ENCODE data around the gene ECT2L.

The ECT2L gene

DNA sequence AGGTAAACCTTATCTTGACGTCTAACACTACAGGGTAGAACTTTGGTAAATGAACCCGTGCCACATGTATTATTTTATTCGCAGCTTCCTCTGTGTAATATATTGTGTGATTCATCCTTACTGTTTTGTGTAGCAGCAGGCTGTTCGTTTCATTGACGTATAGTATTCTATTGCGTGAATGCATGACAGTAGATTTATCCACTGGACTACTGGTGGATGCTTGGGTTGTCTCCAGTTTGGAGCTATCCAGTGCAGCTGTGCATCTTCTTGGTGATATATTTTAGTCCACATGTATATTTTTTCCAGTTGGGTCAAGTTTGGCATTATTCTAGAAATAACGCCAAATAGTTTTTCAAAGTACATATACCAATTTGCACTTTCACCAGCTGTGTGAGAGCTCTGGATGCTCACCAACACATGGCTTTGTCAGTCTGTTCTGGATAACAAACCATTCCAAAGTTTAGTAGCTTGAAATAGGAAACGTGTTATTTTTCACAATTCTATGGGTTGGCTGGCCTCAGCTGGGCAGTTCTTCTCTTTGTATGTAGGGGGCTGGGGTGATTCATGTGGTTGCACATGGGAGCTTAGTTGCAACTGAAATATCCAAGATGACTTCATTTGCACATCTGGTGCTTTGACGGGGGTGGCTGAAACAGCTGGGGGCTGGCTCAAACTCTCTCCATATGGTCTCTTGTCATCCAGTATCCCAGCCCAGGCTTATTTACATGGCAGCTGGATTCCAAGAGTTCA, 9.3 kb downstream of the ECT2L start:
- no peak for TF ChIP-seq POLR2AphosphoS5 (IDR thresholded peaks at IDR 0.05; ENCODE audit: low read depth)
- TF ChIP-seq, protein P1, sequence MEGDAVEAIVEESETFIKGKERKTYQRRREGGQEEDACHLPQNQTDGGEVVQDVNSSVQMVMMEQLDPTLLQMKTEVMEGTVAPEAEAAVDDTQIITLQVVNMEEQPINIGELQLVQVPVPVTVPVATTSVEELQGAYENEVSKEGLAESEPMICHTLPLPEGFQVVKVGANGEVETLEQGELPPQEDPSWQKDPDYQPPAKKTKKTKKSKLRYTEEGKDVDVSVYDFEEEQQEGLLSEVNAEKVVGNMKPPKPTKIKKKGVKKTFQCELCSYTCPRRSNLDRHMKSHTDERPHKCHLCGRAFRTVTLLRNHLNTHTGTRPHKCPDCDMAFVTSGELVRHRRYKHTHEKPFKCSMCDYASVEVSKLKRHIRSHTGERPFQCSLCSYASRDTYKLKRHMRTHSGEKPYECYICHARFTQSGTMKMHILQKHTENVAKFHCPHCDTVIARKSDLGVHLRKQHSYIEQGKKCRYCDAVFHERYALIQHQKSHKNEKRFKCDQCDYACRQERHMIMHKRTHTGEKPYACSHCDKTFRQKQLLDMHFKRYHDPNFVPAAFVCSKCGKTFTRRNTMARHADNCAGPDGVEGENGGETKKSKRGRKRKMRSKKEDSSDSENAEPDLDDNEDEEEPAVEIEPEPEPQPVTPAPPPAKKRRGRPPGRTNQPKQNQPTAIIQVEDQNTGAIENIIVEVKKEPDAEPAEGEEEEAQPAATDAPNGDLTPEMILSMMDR (IDR thresholded peaks at IDR 0.05; ENCODE audit: insufficient read depth, low read length) = no peak
- TF ChIP-seq GABPA (IDR thresholded peaks at IDR 0.05; ENCODE audit: low read depth) = no peak
- no peak for TF ChIP-seq SPI1 (IDR thresholded peaks at IDR 0.05; ENCODE audit: borderline replicate concordance, low read depth)
- TF ChIP-seq, protein P2, sequence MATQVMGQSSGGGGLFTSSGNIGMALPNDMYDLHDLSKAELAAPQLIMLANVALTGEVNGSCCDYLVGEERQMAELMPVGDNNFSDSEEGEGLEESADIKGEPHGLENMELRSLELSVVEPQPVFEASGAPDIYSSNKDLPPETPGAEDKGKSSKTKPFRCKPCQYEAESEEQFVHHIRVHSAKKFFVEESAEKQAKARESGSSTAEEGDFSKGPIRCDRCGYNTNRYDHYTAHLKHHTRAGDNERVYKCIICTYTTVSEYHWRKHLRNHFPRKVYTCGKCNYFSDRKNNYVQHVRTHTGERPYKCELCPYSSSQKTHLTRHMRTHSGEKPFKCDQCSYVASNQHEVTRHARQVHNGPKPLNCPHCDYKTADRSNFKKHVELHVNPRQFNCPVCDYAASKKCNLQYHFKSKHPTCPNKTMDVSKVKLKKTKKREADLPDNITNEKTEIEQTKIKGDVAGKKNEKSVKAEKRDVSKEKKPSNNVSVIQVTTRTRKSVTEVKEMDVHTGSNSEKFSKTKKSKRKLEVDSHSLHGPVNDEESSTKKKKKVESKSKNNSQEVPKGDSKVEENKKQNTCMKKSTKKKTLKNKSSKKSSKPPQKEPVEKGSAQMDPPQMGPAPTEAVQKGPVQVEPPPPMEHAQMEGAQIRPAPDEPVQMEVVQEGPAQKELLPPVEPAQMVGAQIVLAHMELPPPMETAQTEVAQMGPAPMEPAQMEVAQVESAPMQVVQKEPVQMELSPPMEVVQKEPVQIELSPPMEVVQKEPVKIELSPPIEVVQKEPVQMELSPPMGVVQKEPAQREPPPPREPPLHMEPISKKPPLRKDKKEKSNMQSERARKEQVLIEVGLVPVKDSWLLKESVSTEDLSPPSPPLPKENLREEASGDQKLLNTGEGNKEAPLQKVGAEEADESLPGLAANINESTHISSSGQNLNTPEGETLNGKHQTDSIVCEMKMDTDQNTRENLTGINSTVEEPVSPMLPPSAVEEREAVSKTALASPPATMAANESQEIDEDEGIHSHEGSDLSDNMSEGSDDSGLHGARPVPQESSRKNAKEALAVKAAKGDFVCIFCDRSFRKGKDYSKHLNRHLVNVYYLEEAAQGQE (IDR thresholded peaks at IDR 0.05; ENCODE audit: insufficient replicate concordance, low read depth) = no peak
- H3K27ac ChIP-seq (replicated peaks) = no peak overlapping the region
- H3K4me3 ChIP-seq (replicated peaks; ENCODE audit: insufficient read depth, low read length) = no peak overlapping the region
- DNase-seq (ENCODE audit: low read depth in 1 of 2, low spot score in 1 of 2) = no peak
- H3K27me3 ChIP-seq (ENCODE audit: insufficient read depth, poor library complexity, severe bottlenecking) = no peaks in the 10 kb centered on the region

DNA sequence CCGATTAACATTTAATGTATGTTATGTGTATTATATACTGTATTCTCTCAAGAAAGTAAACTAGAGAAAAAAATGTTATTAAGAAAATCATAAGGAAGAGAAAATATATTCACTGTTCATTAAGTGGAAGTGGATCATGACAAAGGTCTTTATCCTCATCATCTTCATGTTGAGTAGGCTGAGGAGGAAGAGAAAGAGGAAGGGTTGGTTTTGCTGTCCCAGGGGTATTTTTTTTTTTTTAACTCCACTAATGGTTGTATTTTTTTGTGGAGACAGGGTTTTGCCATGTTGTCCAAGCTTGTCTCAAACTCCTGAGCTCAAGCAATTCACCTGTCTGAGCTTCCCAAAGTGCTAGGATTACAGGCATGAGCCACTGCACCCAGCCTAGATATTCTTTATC, 11.0 kb downstream of the ECT2L start:
- Histone ChIP-seq H3K4me3 (replicated peaks; ENCODE audit: insufficient read depth, low read length) (no peak overlapping the region), H3K27ac (replicated peaks) (no peak overlapping the region), H3K27me3 (ENCODE audit: insufficient read depth, poor library complexity, severe bottlenecking) (no peaks in the 10 kb centered on the region)
- TF ChIP-seq, protein P1 (IDR thresholded peaks at IDR 0.05; ENCODE audit: insufficient read depth, low read length) = no peak
- TF ChIP-seq SPI1 (IDR thresholded peaks at IDR 0.05; ENCODE audit: borderline replicate concordance, low read depth) (peak; percentile 54), POLR2AphosphoS5 (IDR thresholded peaks at IDR 0.05; ENCODE audit: low read depth) (no peak)
- no peak for DNase-seq (ENCODE audit: low read depth in 1 of 2, low spot score in 1 of 2)

DNA sequence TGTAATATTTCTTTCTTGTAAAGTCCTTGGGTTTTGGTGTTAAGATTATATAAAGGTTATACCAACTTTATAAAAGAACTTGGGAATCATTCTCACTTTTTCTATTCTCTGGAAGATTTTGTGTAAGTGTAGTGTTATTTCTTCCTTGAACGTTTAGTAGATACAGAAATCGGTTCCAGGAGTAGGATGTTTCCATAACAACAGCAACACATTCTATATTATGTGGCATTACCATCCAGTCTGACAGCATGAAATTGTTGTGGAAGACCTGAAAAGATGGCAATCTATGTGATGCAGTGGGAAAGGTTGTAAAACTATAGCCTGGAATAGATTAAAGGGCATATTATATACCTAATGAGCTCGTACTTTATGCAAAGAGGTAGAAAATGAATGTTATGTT, 13.8 kb downstream of the ECT2L start:
- TF ChIP-seq, protein P2 (IDR thresholded peaks at IDR 0.05; ENCODE audit: insufficient replicate concordance, low read depth) = no peak
- TF ChIP-seq, protein P1 (IDR thresholded peaks at IDR 0.05; ENCODE audit: insufficient read depth, low read length) = no peak
- TF ChIP-seq GABPA (IDR thresholded peaks at IDR 0.05; ENCODE audit: low read depth) = no peak
- no peak for TF ChIP-seq SPI1 (IDR thresholded peaks at IDR 0.05; ENCODE audit: borderline replicate concordance, low read depth)
- DNase-seq (ENCODE audit: low read depth in 1 of 2, low spot score in 1 of 2) = no peak
- H3K4me3 ChIP-seq (replicated peaks; ENCODE audit: insufficient read depth, low read length) = no peak overlapping the region
- no peaks in the 10 kb centered on the region for H3K27me3 ChIP-seq (ENCODE audit: insufficient read depth, poor library complexity, severe bottlenecking)
- no peak overlapping the region for H3K27ac ChIP-seq (replicated peaks)

DNA sequence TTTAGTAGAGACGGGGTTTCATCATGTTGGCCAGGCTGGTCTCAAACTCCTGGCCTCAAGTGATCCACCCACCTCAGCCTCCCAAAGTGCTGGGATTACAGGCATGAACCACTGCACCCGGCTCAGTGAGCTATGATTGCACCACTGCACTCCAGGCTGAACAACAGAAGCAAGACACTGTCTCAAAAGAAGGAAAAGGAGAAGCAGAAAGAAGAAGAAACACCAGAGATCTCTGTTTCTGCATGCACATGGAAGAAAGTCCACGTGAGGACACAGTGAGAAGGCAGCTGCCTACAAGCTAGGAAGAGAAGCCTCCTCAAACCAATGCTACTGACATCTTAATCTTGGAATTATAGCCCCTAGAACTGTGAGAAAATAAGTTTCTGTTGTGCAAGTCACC, 16.0 kb downstream of the ECT2L start:
- TF ChIP-seq, protein P2 (IDR thresholded peaks at IDR 0.05; ENCODE audit: insufficient replicate concordance, low read depth) = no peak
- peak; percentile 30; the same call in 1 of the 2 replicates for TF ChIP-seq SPI1 (IDR thresholded peaks at IDR 0.05; ENCODE audit: borderline replicate concordance, low read depth)
- Histone ChIP-seq H3K4me3 (replicated peaks; ENCODE audit: insufficient read depth, low read length) (no peak overlapping the region), H3K27ac (replicated peaks) (peak overlapping the region; percentile 24), H3K27me3 (ENCODE audit: insufficient read depth, poor library complexity, severe bottlenecking) (no peaks in the 10 kb centered on the region)
- DNase-seq (ENCODE audit: low read depth in 1 of 2, low spot score in 1 of 2) = peak in 1 of 2 experiments; percentile 82

All from HL-60 (cell line).